Measurements from ENCODE around the gene TNFRSF25. TPM values are rescaled to one million over a fixed set of nuclear protein-coding genes. Genes with fewer than 3 reads are reported as not detected.

TNFRSF25 gene
- 3.3 TPM for polyA plus RNA-seq (2012; ENCODE audit: insufficient read length, low read depth)

- no peak for TF ChIP-seq FOXP2 (optimal IDR thresholded peaks at IDR 0.05; ENCODE audit: borderline replicate concordance, extremely low read depth, extremely low read length, insufficient read depth)
- no peak for TF ChIP-seq TAF1 (IDR thresholded peaks at IDR 0.05; ENCODE audit: borderline replicate concordance, insufficient read depth, low read length)
- TF ChIP-seq, protein P1, sequence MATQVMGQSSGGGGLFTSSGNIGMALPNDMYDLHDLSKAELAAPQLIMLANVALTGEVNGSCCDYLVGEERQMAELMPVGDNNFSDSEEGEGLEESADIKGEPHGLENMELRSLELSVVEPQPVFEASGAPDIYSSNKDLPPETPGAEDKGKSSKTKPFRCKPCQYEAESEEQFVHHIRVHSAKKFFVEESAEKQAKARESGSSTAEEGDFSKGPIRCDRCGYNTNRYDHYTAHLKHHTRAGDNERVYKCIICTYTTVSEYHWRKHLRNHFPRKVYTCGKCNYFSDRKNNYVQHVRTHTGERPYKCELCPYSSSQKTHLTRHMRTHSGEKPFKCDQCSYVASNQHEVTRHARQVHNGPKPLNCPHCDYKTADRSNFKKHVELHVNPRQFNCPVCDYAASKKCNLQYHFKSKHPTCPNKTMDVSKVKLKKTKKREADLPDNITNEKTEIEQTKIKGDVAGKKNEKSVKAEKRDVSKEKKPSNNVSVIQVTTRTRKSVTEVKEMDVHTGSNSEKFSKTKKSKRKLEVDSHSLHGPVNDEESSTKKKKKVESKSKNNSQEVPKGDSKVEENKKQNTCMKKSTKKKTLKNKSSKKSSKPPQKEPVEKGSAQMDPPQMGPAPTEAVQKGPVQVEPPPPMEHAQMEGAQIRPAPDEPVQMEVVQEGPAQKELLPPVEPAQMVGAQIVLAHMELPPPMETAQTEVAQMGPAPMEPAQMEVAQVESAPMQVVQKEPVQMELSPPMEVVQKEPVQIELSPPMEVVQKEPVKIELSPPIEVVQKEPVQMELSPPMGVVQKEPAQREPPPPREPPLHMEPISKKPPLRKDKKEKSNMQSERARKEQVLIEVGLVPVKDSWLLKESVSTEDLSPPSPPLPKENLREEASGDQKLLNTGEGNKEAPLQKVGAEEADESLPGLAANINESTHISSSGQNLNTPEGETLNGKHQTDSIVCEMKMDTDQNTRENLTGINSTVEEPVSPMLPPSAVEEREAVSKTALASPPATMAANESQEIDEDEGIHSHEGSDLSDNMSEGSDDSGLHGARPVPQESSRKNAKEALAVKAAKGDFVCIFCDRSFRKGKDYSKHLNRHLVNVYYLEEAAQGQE (IDR thresholded peaks at IDR 0.05; ENCODE audit: insufficient read depth in 1 of 2, low read depth in 2 of 2, low read length in 2 of 2) = no peak
- no peak for TF ChIP-seq POLR2AphosphoS5 (IDR thresholded peaks at IDR 0.05; ENCODE audit: low read depth, low read length)
- TF ChIP-seq SIN3A (IDR thresholded peaks at IDR 0.05; ENCODE audit: borderline replicate concordance, insufficient read depth, low read length) = no peak
Observed at GRCh38 chr1:6466023-6466422, at the start of gene TNFRSF25. TNFRSF25 (minus strand) TSS chr1:6466173; CDS start chr1:6466107, 66 bp downstream.

DNA sequence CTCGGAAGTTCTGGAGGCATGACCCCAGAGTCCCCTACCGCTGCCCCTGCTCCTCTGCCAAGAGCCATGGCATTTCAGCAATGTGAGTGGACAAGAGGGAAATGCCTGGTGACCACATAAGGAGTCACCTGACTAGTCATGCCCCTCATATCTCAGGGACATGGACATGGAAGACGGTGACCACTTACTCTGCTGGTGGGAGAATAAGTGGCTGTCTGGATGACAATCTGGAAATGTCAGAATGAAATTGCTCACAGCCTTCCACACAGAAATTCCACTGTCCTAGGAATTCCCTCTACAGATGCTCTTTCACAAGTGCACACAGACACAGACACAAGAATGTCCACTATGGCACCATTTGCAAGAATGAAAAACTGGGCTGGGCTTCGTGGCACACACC lies 49.8 kb upstream of the TNFRSF25 start:
- TF ChIP-seq, protein P1 (IDR thresholded peaks at IDR 0.05; ENCODE audit: insufficient read depth in 1 of 2, low read depth in 2 of 2, low read length in 2 of 2) = no peak
- TF ChIP-seq TAF1 (IDR thresholded peaks at IDR 0.05; ENCODE audit: borderline replicate concordance, insufficient read depth, low read length) (no peak), POLR2AphosphoS5 (IDR thresholded peaks at IDR 0.05; ENCODE audit: low read depth, low read length) (no peak), FOXP2 (optimal IDR thresholded peaks at IDR 0.05; ENCODE audit: borderline replicate concordance, extremely low read depth, extremely low read length, insufficient read depth) (no peak), SIN3A (IDR thresholded peaks at IDR 0.05; ENCODE audit: borderline replicate concordance, insufficient read depth, low read length) (no peak)

DNA sequence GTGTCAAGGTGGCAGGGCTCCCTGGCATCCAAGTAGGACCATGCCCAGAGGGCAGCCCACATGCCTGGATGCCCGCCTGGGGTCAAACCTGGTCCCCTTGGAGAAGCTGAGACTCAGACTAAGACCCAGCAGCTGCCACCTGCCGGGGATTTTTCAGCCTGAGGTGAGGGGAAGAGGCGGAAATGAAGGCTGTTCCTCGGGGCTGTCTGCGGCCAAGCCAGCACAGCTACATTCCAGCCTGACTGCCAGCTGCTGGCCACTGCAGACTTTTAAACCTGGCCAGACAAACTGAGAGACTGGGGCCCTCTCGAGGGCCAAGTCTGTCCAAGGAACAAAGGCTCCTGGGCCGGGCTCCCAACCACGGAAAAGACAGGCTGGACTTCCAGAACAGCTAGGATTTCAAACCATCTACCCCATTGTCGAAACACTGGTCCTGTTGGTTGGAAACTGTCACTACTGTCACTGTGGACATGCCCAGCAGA lies 47.4 kb upstream of the TNFRSF25 start:
- TF ChIP-seq TAF1 (IDR thresholded peaks at IDR 0.05; ENCODE audit: borderline replicate concordance, insufficient read depth, low read length) (no peak), SIN3A (IDR thresholded peaks at IDR 0.05; ENCODE audit: borderline replicate concordance, insufficient read depth, low read length) (no peak)
- TF ChIP-seq, protein P1 (IDR thresholded peaks at IDR 0.05; ENCODE audit: insufficient read depth in 1 of 2, low read depth in 2 of 2, low read length in 2 of 2) = no peak

GRCh38 chr1:6512908-6513280 lies 46.9 kb upstream of the TNFRSF25 start:
- no peak for TF ChIP-seq SIN3A (IDR thresholded peaks at IDR 0.05; ENCODE audit: borderline replicate concordance, insufficient read depth, low read length)
- TF ChIP-seq, protein P1 (IDR thresholded peaks at IDR 0.05; ENCODE audit: insufficient read depth in 1 of 2, low read depth in 2 of 2, low read length in 2 of 2) = no peak
- TF ChIP-seq POLR2AphosphoS5 (IDR thresholded peaks at IDR 0.05; ENCODE audit: low read depth, low read length) = no peak
- TF ChIP-seq FOXP2 (optimal IDR thresholded peaks at IDR 0.05; ENCODE audit: borderline replicate concordance, extremely low read depth, extremely low read length, insufficient read depth) = no peak
- no peak for TF ChIP-seq TAF1 (IDR thresholded peaks at IDR 0.05; ENCODE audit: borderline replicate concordance, insufficient read depth, low read length)

Data from PFSK-1 (cell line).